Caco-2 (cell line): ENCODE results near the gene DSCAML1. TPM values are rescaled to one million over a fixed set of nuclear protein-coding genes. Genes with fewer than 3 reads are reported as not detected.

Source experiments
- BruUV-seq: library from RNA; stranded (reverse); fragments of 400-500 nt; replicated peaks from 2 replicates; lab custom pipeline; 2021; lab: Mats Ljungman, UMichigan
- CTCF ChIA-PET: fragments of 300-600 bp; sonication (Branson Sonifier 250); formaldehyde crosslinking; loops from one replicate; lab custom pipeline; 2022; ENCODE audit warnings: antibody characterized with exemption; lab: Charles Lee
- POLR2A ChIA-PET: fragments of 300-600 bp; sonication (Branson Sonifier 250); formaldehyde crosslinking; loops from one replicate; lab custom pipeline; 2022; ENCODE audit warnings: antibody characterized with exemption; lab: Charles Lee
- DNase-seq, 2 experiments: peaks; one replicate each; pipeline versions ENCODE4 v3.0.0 to v3.0.0-alpha.2; 2020 to 2022
- H3K27me3 ChIP-seq: replicated peaks from 2 replicates; pipeline ENCODE4 v1.6.0; 2011; ENCODE audit warnings: low read length; ENCODE audit not compliant: control insufficient read depth, insufficient read depth
- H3K36me3 ChIP-seq: 2 replicates; pipeline ENCODE4 v1.5.1; 2011; ENCODE audit warnings: low read length; ENCODE audit not compliant: control insufficient read depth, insufficient read depth
- H3K4me1 ChIP-seq: fragments of 250-450 bp; sonication (Bioruptor Pico); 2 replicates; pipeline ENCODE4 v1.5.1; 2020; ENCODE audit warnings: mild to moderate bottlenecking
- H3K4me3 ChIP-seq: 2 replicates; pipeline ENCODE4 v1.5.1; 2011; ENCODE audit warnings: low read depth, mild to moderate bottlenecking, control low read depth, low read length
- H3K9me3 ChIP-seq: fragments of 250-450 bp; sonication (Bioruptor Pico); 2 replicates; pipeline ENCODE4 v1.5.1; 2020; ENCODE audit warnings: mild to moderate bottlenecking, moderate library complexity
- H3K27ac Mint-ChIP-seq: one replicate; pipeline ENCODE4 v1.8.0; 2022; ENCODE audit warnings: mixed read lengths; ENCODE audit not compliant: unreplicated experiment
- H3K27me3 Mint-ChIP-seq: one replicate; pipeline ENCODE4 v1.8.0; 2022; ENCODE audit warnings: mixed read lengths; ENCODE audit not compliant: insufficient read depth, unreplicated experiment
- H3K36me3 Mint-ChIP-seq: one replicate; pipeline ENCODE4 v1.8.0; 2022; ENCODE audit warnings: mild to moderate bottlenecking, mixed read lengths; ENCODE audit not compliant: insufficient read depth, unreplicated experiment
- H3K4me1 Mint-ChIP-seq: one replicate; pipeline ENCODE4 v1.8.0; 2022; ENCODE audit warnings: low read depth, mixed read lengths; ENCODE audit not compliant: unreplicated experiment
- H3K4me3 Mint-ChIP-seq: one replicate; pipeline ENCODE4 v1.8.0; 2022; ENCODE audit warnings: mild to moderate bottlenecking, moderate library complexity, mixed read lengths; ENCODE audit not compliant: unreplicated experiment
- H3K9me3 Mint-ChIP-seq: one replicate; pipeline ENCODE4 v1.8.0; 2022; ENCODE audit warnings: mixed read lengths; ENCODE audit not compliant: unreplicated experiment
- intact Hi-C: fragments of 100-400 bp; cut with micrococcal nuclease; formaldehyde crosslinking; loops from one replicate; pipeline ENCODE4 v1.10.0; 2022; ENCODE audit not compliant: unreplicated experiment
- total RNA-seq: library from RNA; stranded (reverse); gene quantifications from 2 replicates; pipeline ENCODE4 v1.2.3, GENCODE V29; 2022
- TF ChIP-seq, protein P1 (sequence below), 2 experiments: fragments of 200-600 bp in 1 of 2; IDR thresholded peaks; 1 replicate in 1 of 2; 2 replicates in 1 of 2; pipeline versions ENCODE4 v1.5.1 to v1.8.0; 2011 to 2022; ENCODE audit warnings: antibody characterized with exemption in 1 of 2, control low read depth in 1 of 2, inconsistent platforms in 1 of 2, low read depth in 1 of 2, low read length in 1 of 2, mild to moderate bottlenecking in 1 of 2, moderate library complexity in 1 of 2; ENCODE audit not compliant: insufficient read depth in 1 of 2, severe bottlenecking in 1 of 2, unreplicated experiment in 1 of 2

Gene DSCAML1
- total RNA-seq, 1 experiment from 2014 or later = not detected

DNA sequence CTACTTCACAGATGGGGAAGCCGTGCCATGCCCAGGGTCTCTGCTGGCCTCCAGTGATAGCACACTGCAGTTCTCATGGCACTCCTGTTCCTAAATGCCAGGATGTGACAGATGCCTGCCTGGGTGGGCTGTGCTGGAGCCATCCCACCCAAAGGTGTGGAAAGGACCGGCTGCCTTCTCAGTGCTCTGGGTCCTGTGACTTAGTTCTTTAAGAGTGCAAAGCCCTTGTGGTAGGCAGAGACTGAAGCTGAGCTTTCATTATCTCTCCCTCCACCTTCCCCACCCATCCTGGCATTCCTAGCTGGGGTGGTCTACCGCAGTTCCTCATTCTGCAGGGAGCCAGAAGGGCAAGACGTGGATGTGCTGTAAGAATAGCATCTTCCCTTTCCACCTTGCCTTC, 319.3 kb downstream of the DSCAML1 start:
- H3K27me3 ChIP-seq = peaks cover 2% of the 10 kb centered on the region
- no peak for DNase-seq
- H3K36me3 Mint-ChIP-seq = no peaks in the 10 kb centered on the region
- POLR2A ChIA-PET = no interaction called here
- H3K27me3 Mint-ChIP-seq = peaks cover 19% of the 10 kb centered on the region
- no peak overlapping the region for H3K4me3 Mint-ChIP-seq
- TF ChIP-seq, protein P1, sequence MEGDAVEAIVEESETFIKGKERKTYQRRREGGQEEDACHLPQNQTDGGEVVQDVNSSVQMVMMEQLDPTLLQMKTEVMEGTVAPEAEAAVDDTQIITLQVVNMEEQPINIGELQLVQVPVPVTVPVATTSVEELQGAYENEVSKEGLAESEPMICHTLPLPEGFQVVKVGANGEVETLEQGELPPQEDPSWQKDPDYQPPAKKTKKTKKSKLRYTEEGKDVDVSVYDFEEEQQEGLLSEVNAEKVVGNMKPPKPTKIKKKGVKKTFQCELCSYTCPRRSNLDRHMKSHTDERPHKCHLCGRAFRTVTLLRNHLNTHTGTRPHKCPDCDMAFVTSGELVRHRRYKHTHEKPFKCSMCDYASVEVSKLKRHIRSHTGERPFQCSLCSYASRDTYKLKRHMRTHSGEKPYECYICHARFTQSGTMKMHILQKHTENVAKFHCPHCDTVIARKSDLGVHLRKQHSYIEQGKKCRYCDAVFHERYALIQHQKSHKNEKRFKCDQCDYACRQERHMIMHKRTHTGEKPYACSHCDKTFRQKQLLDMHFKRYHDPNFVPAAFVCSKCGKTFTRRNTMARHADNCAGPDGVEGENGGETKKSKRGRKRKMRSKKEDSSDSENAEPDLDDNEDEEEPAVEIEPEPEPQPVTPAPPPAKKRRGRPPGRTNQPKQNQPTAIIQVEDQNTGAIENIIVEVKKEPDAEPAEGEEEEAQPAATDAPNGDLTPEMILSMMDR (IDR thresholded peaks at IDR 0.05; ENCODE audit: insufficient read depth in 1 of 2, low read depth in 1 of 2, low read length in 1 of 2, severe bottlenecking in 1 of 2, unreplicated experiment in 1 of 2) = no peak
- H3K4me1 ChIP-seq = no peaks in the 10 kb centered on the region
- intact Hi-C loops = no loop called here
- BruUV-seq = no TSS peak
- no peaks in the 10 kb centered on the region for H3K9me3 ChIP-seq
- no peaks in the 10 kb centered on the region for H3K9me3 Mint-ChIP-seq
- no peak overlapping the region for H3K27ac Mint-ChIP-seq
- no peak overlapping the region for H3K4me3 ChIP-seq
- no peaks in the 10 kb centered on the region for H3K36me3 ChIP-seq
- H3K4me1 Mint-ChIP-seq = no peaks in the 10 kb centered on the region
- CTCF ChIA-PET = no interaction called here

DNA sequence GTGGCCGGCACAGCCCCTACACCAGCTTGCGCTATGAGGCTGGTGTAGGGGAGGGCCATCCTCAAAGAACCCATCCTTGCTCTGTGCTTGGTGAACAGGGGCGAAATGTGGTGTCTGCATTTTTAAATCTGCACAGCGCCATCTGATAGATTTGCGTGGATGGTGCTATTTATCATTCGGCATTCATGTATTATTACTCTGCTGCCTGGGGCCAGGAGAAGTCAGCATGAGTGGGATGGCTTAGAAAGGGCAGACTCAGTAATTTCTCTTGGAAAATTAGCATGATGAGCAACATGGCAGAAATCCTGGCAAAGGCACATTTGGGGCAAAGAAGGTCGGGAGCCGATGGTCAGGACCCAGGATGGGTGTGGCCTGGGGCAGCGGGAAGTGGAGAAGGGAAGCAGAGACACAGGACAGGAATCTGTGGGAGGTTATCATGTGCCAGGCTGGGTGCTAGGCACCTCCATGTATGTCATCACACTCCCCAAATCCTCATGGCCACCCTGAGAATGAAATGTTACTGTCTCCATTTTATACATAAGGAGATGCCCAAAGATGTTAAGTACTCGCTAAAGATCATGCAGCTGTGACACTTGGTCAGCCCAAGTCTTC, 320.4 kb downstream of the DSCAML1 start:
- TF ChIP-seq, protein P1 (IDR thresholded peaks at IDR 0.05; ENCODE audit: insufficient read depth in 1 of 2, low read depth in 1 of 2, low read length in 1 of 2, severe bottlenecking in 1 of 2, unreplicated experiment in 1 of 2) = no peak
- no peaks in the 10 kb centered on the region for H3K9me3 ChIP-seq
- Mint-ChIP-seq H3K4me3 (no peak overlapping the region), H3K9me3 (no peaks in the 10 kb centered on the region), H3K27ac (no peak overlapping the region), H3K36me3 (no peaks in the 10 kb centered on the region), H3K4me1 (no peaks in the 10 kb centered on the region), H3K27me3 (peaks cover 18% of the 10 kb centered on the region)
- no TSS peak for BruUV-seq
- no peak for DNase-seq
- ChIA-PET POLR2A (no interaction called here), CTCF (interaction anchor here (2.5 kb wide), 1 partner anchor 50 kb away, joined by 8 read pairs; no protein-coding TSS in a partner anchor)
- no peaks in the 10 kb centered on the region for H3K4me1 ChIP-seq
- no peak overlapping the region for H3K4me3 ChIP-seq
- intact Hi-C loops = no loop called here
- H3K36me3 ChIP-seq = no peaks in the 10 kb centered on the region
- H3K27me3 ChIP-seq = peaks cover 2% of the 10 kb centered on the region

DNA sequence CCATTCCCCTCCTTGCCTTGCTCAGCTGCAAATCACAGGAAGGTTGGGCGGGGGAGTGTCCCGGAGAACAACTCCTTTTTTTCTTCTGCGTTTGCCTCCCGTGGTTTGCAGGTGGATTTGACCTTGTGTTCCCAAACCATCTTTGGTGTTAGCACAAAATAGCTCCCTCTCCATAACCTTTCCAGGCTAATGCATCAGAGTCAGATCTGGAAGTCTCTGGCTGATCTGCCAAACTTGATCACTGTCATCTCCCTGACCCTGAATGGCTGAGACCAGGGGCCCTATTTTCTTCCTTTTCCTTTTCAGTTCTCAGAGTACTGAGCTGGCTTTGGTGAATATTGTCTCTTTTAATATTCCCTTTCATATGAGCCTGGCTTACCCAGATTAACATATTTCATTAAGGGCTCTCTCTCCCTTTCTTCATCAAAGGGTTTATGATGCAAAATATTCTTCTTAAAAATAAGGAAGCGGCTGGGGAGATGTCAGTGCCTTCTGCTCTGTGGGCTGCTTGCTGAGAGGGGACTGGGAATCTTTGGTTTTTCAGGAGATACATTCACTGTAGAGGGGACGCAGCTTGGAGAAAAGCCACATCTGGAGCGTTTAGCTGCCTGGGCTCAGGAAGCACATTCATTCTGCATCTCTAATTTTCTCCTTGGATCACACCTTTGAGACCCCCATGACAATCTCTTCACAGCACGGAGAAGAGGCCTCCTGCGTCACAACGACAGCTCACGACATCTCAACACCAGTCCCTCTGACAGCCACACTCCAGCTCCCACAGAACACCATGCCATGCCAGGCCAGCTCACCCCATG, 321.1 kb downstream of the DSCAML1 start:
- Histone ChIP-seq H3K9me3 (no peaks in the 10 kb centered on the region), H3K27me3 (peaks cover 2% of the 10 kb centered on the region), H3K36me3 (no peaks in the 10 kb centered on the region), H3K4me1 (no peaks in the 10 kb centered on the region), H3K4me3 (no peak overlapping the region)
- no peak overlapping the region for H3K4me3 Mint-ChIP-seq
- intact Hi-C loops = no loop called here
- ChIA-PET CTCF (interaction anchor here (0.8 to 2.5 kb wide), 2 partner anchors 50 to 342 kb away, joined by 3 to 8 read pairs; no protein-coding TSS in a partner anchor), POLR2A (no interaction called here)
- no peak overlapping the region for H3K27ac Mint-ChIP-seq
- peaks cover 16% of the 10 kb centered on the region for H3K27me3 Mint-ChIP-seq
- TF ChIP-seq, protein P1 (IDR thresholded peaks at IDR 0.05; ENCODE audit: insufficient read depth in 1 of 2, low read depth in 1 of 2, low read length in 1 of 2, severe bottlenecking in 1 of 2, unreplicated experiment in 1 of 2) = no peak
- DNase-seq = no peak
- H3K9me3 Mint-ChIP-seq = no peaks in the 10 kb centered on the region
- no TSS peak for BruUV-seq
- H3K36me3 Mint-ChIP-seq = no peaks in the 10 kb centered on the region
- no peaks in the 10 kb centered on the region for H3K4me1 Mint-ChIP-seq
